H1 (cell line): ENCODE results near the gene NXPH4.

Source experiments
- CHD2 ChIP-seq: IDR thresholded peaks from 2 replicates; pipeline ENCODE4 v1.6.1; 2012; ENCODE audit warnings: low read length, improper control_type of control experiment
- JUND ChIP-seq: IDR thresholded peaks from 2 replicates; pipeline ENCODE4 v1.6.1; 2011; ENCODE audit warnings: mild to moderate bottlenecking, improper control_type of control experiment, low read length
- KDM1A ChIP-seq: fragments of 200-600, 300-600 bp; sonication (generic); IDR thresholded peaks from 2 replicates; pipeline ENCODE4 v1.7.1; 2016; ENCODE audit warnings: mild to moderate bottlenecking, low read length, borderline replicate concordance
- POLR2A ChIP-seq, 2 experiments: IDR thresholded peaks; 1 replicate in 1 of 2; 2 replicates in 1 of 2; pipeline ENCODE4 v1.6.1; 2011; ENCODE audit warnings: low read depth in 2 of 2, low read length in 2 of 2, mild to moderate bottlenecking in 2 of 2; ENCODE audit errors: control extremely low read depth in 1 of 2
- POLR2AphosphoS5 ChIP-seq: IDR thresholded peaks from 2 replicates; pipeline ENCODE4 v1.6.1; 2011; ENCODE audit warnings: low read depth, low read length
- YY1 ChIP-seq: IDR thresholded peaks from 2 replicates; pipeline ENCODE4 v1.6.1; 2011; ENCODE audit warnings: low read depth, mild to moderate bottlenecking, low read length

DNA sequence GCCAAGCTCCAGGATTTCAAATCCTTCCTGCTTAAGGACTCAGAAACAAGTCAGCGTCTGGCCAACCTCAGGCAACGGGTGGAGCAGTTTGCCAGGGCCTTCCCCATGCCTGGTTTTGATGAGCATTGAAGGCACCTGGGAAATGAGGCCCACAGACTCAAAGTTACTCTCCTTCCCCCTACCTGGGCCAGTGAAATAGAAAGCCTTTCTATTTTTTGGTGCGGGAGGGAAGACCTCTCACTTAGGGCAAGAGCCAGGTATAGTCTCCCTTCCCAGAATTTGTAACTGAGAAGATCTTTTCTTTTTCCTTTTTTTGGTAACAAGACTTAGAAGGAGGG lies 17.6 kb downstream of the NXPH4 start:
- TF ChIP-seq JUND (no peak), KDM1A (no peak), CHD2 (no peak), POLR2AphosphoS5 (no peak), POLR2A (IDR thresholded peaks at IDR 0.05; ENCODE audit: control extremely low read depth in 1 of 2, low read depth in 2 of 2, low read length in 2 of 2) (no peak), YY1 (no peak)
